Skin epidermis (tissue), 12 donors: Measurements from ENCODE around the gene ROCK1.

Source experiments
- H3K27ac ChIP-seq, 21 experiments: fragments of 200-600 bp; sonication (generic) in 11 of 21; one replicate each; pipeline ENCODE4 v1.5.0; 2020; ENCODE audit warnings: mild to moderate bottlenecking in 3 of 21, inconsistent platforms in 2 of 21, moderate library complexity in 2 of 21
- H3K4me3 ChIP-seq, 7 experiments: fragments of 200-600 bp; sonication (generic) in 2 of 7; one replicate each; pipeline ENCODE4 v1.5.0; 2020; ENCODE audit warnings: inconsistent platforms in 2 of 7, mild to moderate bottlenecking in 2 of 7, moderate library complexity in 1 of 7

Gene ROCK1

DNA sequence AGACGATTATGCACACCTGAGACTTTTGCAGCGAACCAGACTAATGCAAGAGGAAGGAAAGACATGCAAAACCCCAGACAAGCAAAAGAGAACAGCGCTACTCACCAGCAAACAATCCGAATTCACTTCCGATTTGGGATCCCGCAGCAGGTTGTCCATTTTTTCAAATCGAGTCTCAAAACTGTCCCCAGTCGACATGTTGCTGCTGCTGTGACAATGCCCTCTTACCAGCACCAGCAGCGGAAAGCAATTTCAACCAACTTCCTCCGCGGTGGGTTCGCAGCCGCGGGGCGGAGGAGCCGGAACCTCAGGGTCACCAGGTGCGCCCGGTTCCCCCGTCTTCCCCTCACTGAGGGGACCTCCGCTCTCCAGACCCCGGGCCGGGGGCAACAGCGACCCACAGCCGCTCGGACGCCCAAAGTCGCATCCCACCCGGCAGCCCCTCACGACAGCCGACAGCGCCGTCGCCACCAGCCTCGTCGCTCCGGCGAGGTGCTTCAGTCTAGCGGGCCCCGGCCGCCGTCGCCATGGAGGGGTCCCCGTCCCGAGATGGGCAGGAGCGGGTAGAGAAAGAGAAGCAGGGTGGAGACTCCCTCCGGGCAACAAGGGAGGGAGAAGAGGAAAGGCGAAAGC lies 784 bp downstream of the ROCK1 start:
- H3K4me3 ChIP-seq, result peak overlapping the region; percentile 63 to 98 (median 92)
- peak overlapping the region; percentile 77 to 99 (median 97) for H3K27ac ChIP-seq

DNA sequence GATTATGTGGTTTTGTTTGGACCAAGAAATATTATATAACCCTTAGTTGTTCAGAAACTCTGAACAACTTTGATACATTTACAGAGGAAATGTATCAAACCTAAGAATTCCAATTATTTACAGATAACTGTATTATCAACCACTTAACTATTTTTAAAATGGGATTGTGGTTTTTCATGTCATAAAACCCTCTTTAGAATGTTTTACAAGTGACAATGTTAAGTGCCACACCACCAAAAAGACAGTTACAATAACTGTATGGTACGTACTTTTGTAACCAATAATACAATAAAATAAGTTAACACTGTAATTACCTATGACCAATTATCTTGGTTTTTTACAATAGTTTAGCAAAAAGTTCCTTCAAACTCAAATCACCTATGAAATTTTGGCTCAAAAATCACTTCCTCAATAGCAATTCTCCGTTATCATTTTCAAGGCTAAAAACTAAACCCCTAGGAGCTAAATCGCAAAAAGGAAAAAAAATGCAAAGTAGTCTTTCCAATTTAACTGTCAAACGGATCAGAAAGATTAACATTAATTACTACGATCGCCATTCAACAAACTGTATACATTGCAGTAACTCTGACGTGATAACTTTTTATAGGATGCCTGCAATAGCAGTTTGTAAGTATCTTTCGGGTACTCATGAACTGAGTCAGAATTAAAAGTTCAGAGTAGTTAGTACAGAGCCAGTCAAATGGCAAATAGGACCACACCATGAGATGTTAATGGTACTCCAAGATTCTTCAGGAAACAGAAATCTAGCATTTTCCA lies 1.5 kb downstream of the ROCK1 start:
- Histone ChIP-seq H3K27ac (peak overlapping the region in 20 of 21 experiments; percentile 77 to 99 (median 97)), H3K4me3 (peak overlapping the region; percentile 63 to 98 (median 92))

GRCh38 chr18:21105936-21106335 lies 5.7 kb downstream of the ROCK1 start:
- Histone ChIP-seq H3K4me3 (no peak overlapping the region), H3K27ac (no peak overlapping the region)

GRCh38 chr18:21101172-21101571 lies 10.4 kb downstream of the ROCK1 start:
- H3K27ac ChIP-seq, result no peak overlapping the region
- H3K4me3 ChIP-seq, result no peak overlapping the region

DNA sequence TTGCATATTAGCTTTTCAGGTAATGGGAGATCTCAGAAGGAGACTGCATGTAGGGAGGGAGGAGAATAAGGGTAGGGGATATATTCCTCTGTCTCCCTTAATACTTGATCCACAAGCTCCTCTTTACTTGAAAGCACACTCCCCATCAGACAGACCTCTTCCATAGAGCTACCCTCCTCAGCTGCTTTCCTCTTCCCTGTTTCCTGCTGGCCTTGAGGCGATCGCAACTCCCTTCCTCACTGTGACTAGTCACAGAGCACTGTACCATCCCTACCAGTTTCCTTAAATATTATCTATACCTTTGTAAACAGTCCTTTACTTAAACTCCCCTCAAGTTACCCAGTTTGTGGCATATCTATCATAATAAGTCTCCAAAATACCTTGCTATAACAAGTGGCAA lies 10.9 kb downstream of the ROCK1 start:
- Histone ChIP-seq H3K27ac (no peak overlapping the region), H3K4me3 (no peak overlapping the region)

- Histone ChIP-seq H3K27ac (no peak overlapping the region), H3K4me3 (no peak overlapping the region)
These were observed 11.5 kb downstream of the ROCK1 start for GRCh38 chr18:21100146-21100545.

- H3K27ac ChIP-seq, result no peak overlapping the region
- H3K4me3 ChIP-seq, result no peak overlapping the region
These were observed 12.2 kb downstream of the ROCK1 start for GRCh38 chr18:21099442-21099841.

DNA sequence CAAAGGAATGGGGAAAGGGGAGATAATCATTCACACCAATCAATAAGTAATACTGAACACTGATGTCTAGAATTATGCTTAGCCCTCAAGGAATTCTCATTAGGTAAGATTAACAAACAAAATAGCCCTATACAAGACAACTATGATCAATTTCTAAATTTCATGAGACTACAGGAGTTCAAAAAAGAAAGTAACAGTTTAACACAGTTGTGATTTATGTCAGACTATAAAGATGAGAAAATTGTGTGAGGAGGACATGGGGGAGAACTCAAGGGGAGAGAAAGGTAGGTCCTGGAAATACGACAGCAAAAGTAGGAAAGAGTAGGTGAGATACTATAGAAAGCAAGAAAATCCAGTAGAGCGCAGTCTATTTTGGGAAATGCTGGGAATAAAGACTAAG lies 14.9 kb downstream of the ROCK1 start:
- Histone ChIP-seq H3K4me3 (no peak overlapping the region), H3K27ac (no peak overlapping the region)

DNA sequence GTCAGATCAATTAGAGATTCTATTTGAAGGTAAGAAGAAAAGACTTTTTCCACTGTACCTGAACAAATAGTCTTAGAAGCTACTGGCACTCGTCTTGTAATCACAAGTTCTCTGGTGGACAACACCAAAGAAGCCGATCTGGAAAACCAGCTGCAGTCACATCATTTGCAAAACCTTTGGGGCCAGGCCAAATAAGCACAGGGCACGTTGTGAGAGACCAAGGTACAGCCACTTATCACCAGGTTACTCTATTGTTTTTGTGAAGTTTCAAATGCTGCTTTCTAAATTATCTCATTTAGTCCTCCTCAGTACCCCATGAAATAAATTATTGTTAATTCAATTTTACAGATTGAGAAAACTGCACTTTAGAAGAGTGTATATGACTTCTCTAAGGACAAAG lies 18.5 kb downstream of the ROCK1 start:
- Histone ChIP-seq H3K27ac (no peak overlapping the region), H3K4me3 (no peak overlapping the region)

- no peak overlapping the region for H3K4me3 ChIP-seq
- no peak overlapping the region for H3K27ac ChIP-seq
These were observed 20.9 kb downstream of the ROCK1 start for GRCh38 chr18:21090680-21091079.

GRCh38 chr18:21085579-21086166 lies 25.9 kb downstream of the ROCK1 start:
- H3K4me3 ChIP-seq, result no peak overlapping the region
- no peak overlapping the region for H3K27ac ChIP-seq

DNA sequence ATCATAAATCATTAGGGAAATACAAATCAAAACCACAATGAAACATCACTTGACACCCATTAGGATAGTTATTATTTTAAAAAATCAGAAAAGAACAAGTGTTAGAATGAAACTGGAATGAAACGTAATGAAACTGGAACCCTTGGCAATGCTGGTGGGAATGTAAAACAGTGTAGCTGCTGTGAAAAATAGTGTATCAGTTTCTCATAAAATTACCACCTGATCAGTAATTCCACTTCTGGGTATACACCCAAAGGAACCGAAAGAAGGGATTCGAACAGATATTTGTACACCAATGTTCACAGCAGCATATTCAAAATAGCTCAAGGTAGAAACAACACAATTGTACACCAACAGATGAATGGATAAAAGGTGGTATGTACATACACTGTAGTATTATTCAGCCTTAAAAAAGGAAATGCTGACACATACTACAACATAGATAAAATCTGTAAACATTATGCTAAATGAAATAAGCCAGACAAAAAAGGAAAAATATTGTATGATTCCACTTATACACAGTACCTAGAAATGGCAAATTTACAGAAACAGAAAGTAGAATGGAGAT lies 27.0 kb downstream of the ROCK1 start:
- Histone ChIP-seq H3K27ac (no peak overlapping the region), H3K4me3 (no peak overlapping the region)

DNA sequence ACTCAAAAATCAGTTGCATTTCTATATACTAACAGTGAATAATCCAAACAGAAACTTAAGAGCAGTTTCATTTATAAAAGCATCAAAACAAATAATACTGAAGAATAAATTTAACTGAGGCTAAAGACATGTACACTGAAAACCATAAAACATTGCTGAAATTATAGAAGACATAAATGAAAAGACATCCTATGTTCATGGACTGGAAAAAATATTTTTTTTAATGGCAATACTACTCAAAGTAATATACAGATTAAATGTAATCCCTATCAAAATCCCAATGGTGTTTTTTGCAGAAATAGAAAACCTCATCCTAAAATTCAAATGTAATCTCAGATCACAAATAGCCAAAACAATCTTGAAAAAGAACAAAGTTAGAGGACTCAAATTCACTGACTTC lies 28.6 kb downstream of the ROCK1 start:
- no peak overlapping the region for H3K4me3 ChIP-seq

GRCh38 chr18:21081426-21081825 lies 30.2 kb downstream of the ROCK1 start:
- Histone ChIP-seq H3K27ac (no peak overlapping the region), H3K4me3 (no peak overlapping the region)

More for the DNA sequence above, 28.6 kb downstream of the ROCK1 start:
- no peak overlapping the region for H3K27ac ChIP-seq

DNA sequence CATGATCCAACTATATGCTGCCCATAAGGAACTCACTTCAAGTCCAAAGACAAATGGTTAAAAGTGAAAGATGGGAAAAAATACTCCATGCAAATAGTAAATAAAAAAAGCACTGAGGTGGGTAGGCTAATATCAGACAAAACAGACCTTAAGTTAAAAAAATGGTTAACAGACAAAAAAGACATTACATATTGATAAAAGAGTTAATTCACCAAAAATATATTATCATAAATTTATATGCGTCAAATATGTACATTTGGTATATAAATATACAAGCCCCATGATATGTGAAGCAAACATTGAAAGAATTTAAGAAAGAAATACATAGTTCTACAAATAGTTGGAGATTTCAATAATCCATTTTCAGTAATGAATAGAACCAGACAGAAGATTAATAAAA lies 31.0 kb downstream of the ROCK1 start:
- H3K27ac ChIP-seq, result no peak overlapping the region
- no peak overlapping the region for H3K4me3 ChIP-seq

DNA sequence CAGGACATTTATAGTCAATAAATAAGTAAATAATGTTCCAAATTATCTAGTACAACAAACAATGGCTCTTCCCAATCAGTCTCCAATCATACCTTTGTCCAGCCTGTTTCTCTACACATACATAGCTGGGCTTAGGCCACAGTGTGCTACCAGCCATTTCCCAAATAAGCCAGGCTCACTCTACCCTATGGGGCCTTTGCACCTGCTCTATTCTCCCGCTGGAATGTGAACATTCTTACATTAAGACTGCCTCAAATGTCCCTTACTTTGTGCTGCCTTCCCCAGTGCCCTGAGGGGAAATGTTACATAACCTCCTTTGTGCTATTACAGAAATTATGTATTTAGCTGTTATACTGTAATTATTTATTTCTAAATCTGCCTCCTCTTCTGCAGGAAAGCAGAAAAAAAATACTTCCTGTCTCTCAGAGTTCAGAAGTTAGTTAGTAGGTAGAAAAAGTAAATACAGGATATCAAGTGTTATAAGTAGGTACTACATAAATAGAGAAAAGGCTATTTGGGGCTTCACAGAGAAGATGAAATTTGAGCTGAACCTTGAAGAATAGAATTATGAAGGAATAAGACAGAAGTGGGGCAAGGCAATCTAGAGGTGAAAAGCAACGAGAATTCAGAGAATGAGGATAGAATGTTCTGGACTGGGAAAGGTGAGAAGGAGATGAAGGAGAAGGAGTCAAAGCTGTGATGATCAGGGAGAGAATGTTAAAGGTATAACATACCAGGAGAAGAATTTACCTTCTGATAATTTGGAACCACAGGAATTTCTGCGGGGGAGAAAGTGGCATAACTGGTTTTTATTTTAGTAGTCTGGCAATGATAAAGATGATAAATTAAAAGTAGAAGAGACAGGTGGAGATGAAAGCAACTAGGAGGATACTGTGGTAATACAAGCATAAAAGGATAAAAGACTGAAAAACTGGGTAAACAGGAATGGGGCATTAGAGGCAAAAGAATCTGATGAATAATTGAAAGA lies 37.0 kb downstream of the ROCK1 start:
- H3K4me3 ChIP-seq, result no peak overlapping the region
- peak overlapping the region in 1 of 21 experiments; percentile 32 for H3K27ac ChIP-seq

- H3K4me3 ChIP-seq, result no peak overlapping the region
- no peak overlapping the region for H3K27ac ChIP-seq
These were observed 38.4 kb downstream of the ROCK1 start for GRCh38 chr18:21073180-21073579.

GRCh38 chr18:21071071-21071470 lies 40.5 kb downstream of the ROCK1 start:
- Histone ChIP-seq H3K27ac (no peak overlapping the region), H3K4me3 (no peak overlapping the region)

GRCh38 chr18:21069468-21069867 lies 42.1 kb downstream of the ROCK1 start:
- no peak overlapping the region for H3K27ac ChIP-seq
- H3K4me3 ChIP-seq, result no peak overlapping the region

GRCh38 chr18:21064347-21064746 lies 47.3 kb downstream of the ROCK1 start:
- Histone ChIP-seq H3K27ac (no peak overlapping the region), H3K4me3 (no peak overlapping the region)
